ENCODE results near the gene TAF1D. TPM values are rescaled to one million over a fixed set of nuclear protein-coding genes. Genes with fewer than 3 reads are reported as not detected.
"Not testable (repeated sequence)": the region's sequence is repeated elsewhere in the genome, so short reads cannot be mapped to it uniquely, and the experiment has no call there.

The TAF1D gene
- total RNA-seq, 3 donors from 2014 or later: 64.7 to 85.2 (median 84.0) TPM

GRCh38 chr11:93757301-93757700, 16.0 kb upstream of the TAF1D start:
- ATAC-seq: no peak
- no peak for TF ChIP-seq CTCF (IDR thresholded peaks at IDR 0.05)
- H3K36me3 ChIP-seq (ENCODE audit: low read depth): peaks cover 22% of the 10 kb centered on the region
- intact Hi-C loops (cut with DNase I, micrococcal nuclease): no loop called here
- no peak for DNase-seq
- H3K4me3 ChIP-seq: no peak overlapping the region
- H3K9me3 ChIP-seq: no peaks in the 10 kb centered on the region
- H3K4me1 ChIP-seq (ENCODE audit: low read depth): no peaks in the 10 kb centered on the region

- DNase-seq (no peak), ATAC-seq (no peak)
- Histone ChIP-seq H3K9me3 (no peaks in the 10 kb centered on the region), H3K36me3 (ENCODE audit: low read depth) (peaks cover 19% of the 10 kb centered on the region), H3K4me1 (ENCODE audit: low read depth) (no peaks in the 10 kb centered on the region), H3K4me3 (no peak overlapping the region)
- TF ChIP-seq CTCF (IDR thresholded peaks at IDR 0.05): no peak
- intact Hi-C loops (cut with DNase I, micrococcal nuclease): no loop called here
Measured at GRCh38 chr11:93756748-93757147, 15.5 kb upstream of the TAF1D start.

GRCh38 chr11:93753241-93753640, 11.9 kb upstream of the TAF1D start:
- no peak overlapping the region for H3K4me3 ChIP-seq
- no peak for TF ChIP-seq CTCF (IDR thresholded peaks at IDR 0.05)
- no peak for DNase-seq
- H3K36me3 ChIP-seq (ENCODE audit: low read depth): peaks cover 11% of the 10 kb centered on the region
- ATAC-seq: no peak
- no peaks in the 10 kb centered on the region for H3K4me1 ChIP-seq (ENCODE audit: low read depth)
- intact Hi-C loops (cut with DNase I, micrococcal nuclease): no loop called here
- H3K9me3 ChIP-seq: no peaks in the 10 kb centered on the region

- H3K4me1 ChIP-seq (ENCODE audit: low read depth): peaks cover 5% of the 10 kb centered on the region
- TF ChIP-seq CTCF (IDR thresholded peaks at IDR 0.05): no peak
- no peak overlapping the region for H3K4me3 ChIP-seq
- no peaks in the 10 kb centered on the region for H3K9me3 ChIP-seq
- intact Hi-C loops (cut with DNase I, micrococcal nuclease): no loop called here
- DNase-seq (no peak), ATAC-seq (no peak)
- peaks cover 6% of the 10 kb centered on the region for H3K36me3 ChIP-seq (ENCODE audit: low read depth)
Measured at GRCh38 chr11:93751001-93751400, 9.7 kb upstream of the TAF1D start.

GRCh38 chr11:93747122-93747521, 5.8 kb upstream of the TAF1D start:
- peaks cover 17% of the 10 kb centered on the region for H3K4me1 ChIP-seq (ENCODE audit: low read depth)
- H3K4me3 ChIP-seq: no peak overlapping the region
- no peaks in the 10 kb centered on the region for H3K36me3 ChIP-seq (ENCODE audit: low read depth)
- no peak for DNase-seq
- no peak for TF ChIP-seq CTCF (IDR thresholded peaks at IDR 0.05)
- H3K9me3 ChIP-seq: no peaks in the 10 kb centered on the region
- no peak for ATAC-seq
- intact Hi-C loops (cut with DNase I, micrococcal nuclease): no loop called here

- ATAC-seq (no peak), DNase-seq (no peak)
- Histone ChIP-seq H3K4me1 (ENCODE audit: low read depth) (peaks cover 18% of the 10 kb centered on the region), H3K4me3 (no peak overlapping the region), H3K9me3 (no peaks in the 10 kb centered on the region), H3K36me3 (ENCODE audit: low read depth) (no peaks in the 10 kb centered on the region)
- TF ChIP-seq CTCF (IDR thresholded peaks at IDR 0.05): no peak
- intact Hi-C loops (cut with DNase I, micrococcal nuclease): no loop called here
Measured at GRCh38 chr11:93746101-93746500, 4.8 kb upstream of the TAF1D start.

DNA sequence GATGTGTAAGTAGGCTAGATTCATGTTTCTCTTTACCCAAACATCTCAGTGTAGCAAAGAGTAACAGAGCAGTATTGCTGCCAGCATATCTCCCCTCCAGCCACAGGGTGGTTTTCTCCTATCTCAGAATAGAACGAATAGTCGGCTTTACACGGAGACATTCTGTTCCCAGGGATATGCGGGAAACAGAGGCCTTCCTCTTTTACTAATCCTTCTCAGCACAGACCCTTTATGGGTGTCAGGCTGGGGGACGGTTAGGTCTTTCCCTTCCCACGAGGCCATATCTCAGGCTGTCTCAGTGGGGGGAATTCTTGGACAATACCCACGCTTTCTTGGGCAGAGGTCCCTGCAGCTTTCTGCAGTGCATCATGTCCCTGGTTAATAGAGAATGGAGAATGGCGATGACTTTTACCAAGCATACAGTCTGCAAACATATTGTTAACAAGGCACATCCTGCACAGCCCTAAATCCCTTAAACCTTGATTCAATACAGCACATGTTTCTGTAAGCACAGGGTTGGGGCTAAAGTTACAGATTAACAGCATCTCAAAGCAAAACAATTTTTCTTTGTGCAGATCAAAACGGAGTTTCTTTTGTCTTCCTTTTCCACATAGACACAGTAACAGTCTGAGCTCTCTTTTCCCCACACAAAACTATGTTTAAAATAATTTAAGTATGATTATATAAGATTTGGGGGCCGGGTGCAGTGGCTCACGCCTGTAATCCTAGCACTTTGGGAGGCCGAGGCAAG, 3.9 kb upstream of the TAF1D start:
- DNase-seq; ATAC-seq; H3K4me3 ChIP-seq; H3K9me3 ChIP-seq; H3K36me3 ChIP-seq (ENCODE audit: low read depth); intact Hi-C loops (cut with DNase I, micrococcal nuclease): not testable (repeated sequence)
- peaks cover 18% of the 10 kb centered on the region for H3K4me1 ChIP-seq (ENCODE audit: low read depth)
